Ishikawa (cell line): ENCODE results near the gene ZNF493.

Experiments used
- CEBPB ChIP-seq: IDR thresholded peaks from 2 replicates; pipeline ENCODE4 v1.6.1; 2012
- CREB1 ChIP-seq: IDR thresholded peaks from 2 replicates; pipeline ENCODE4 v1.6.1; 2012; ENCODE audit warnings: low read depth
- EGR1 ChIP-seq: IDR thresholded peaks from 2 replicates; pipeline ENCODE4 v1.6.1; 2012
- EP300 ChIP-seq: IDR thresholded peaks from 2 replicates; pipeline ENCODE4 v1.6.1; 2012; ENCODE audit warnings: borderline replicate concordance
- FOXM1 ChIP-seq: IDR thresholded peaks from 2 replicates; pipeline ENCODE4 v1.6.1; 2012; ENCODE audit warnings: low read depth, borderline replicate concordance
- MAX ChIP-seq: IDR thresholded peaks from 2 replicates; pipeline ENCODE4 v1.6.1; 2012
- NFIC ChIP-seq: IDR thresholded peaks from 2 replicates; pipeline ENCODE4 v1.6.1; 2012
- RAD21 ChIP-seq: IDR thresholded peaks from 2 replicates; pipeline ENCODE4 v1.6.1; 2012; ENCODE audit warnings: low read depth
- REST ChIP-seq: IDR thresholded peaks from 2 replicates; pipeline ENCODE4 v1.6.1; 2012; ENCODE audit warnings: low read depth, mild to moderate bottlenecking
- TAF1 ChIP-seq: IDR thresholded peaks from 2 replicates; pipeline ENCODE4 v1.6.1; 2012; ENCODE audit warnings: low read depth, mild to moderate bottlenecking
- TCF12 ChIP-seq: IDR thresholded peaks from 2 replicates; pipeline ENCODE4 v1.6.1; 2012; ENCODE audit warnings: low read depth
- TEAD4 ChIP-seq: IDR thresholded peaks from 2 replicates; pipeline ENCODE4 v1.6.1; 2012
- USF1 ChIP-seq: IDR thresholded peaks from 2 replicates; pipeline ENCODE4 v1.6.1; 2012
- YY1 ChIP-seq: IDR thresholded peaks from 2 replicates; pipeline ENCODE4 v1.6.1; 2012; ENCODE audit warnings: low read depth
- ZBTB7A ChIP-seq: IDR thresholded peaks from 2 replicates; pipeline ENCODE4 v1.6.1; 2012; ENCODE audit warnings: low read depth

The ZNF493 gene

GRCh38 chr19:21463449-21464105 lies 66.6 kb downstream of the ZNF493 start:
- TF ChIP-seq TCF12: no peak
- no peak for TF ChIP-seq NFIC
- TF ChIP-seq CREB1: no peak
- TF ChIP-seq YY1: no peak
- no peak for TF ChIP-seq RAD21
- TF ChIP-seq FOXM1: no peak
- no peak for TF ChIP-seq EGR1
- TF ChIP-seq TAF1: no peak
- no peak for TF ChIP-seq EP300
- no peak for TF ChIP-seq ZBTB7A

- no peak for TF ChIP-seq TAF1
- TF ChIP-seq CEBPB: no peak
- TF ChIP-seq FOXM1: no peak
- no peak for TF ChIP-seq CREB1
- no peak for TF ChIP-seq MAX
- TF ChIP-seq RAD21: no peak
- no peak for TF ChIP-seq YY1
- no peak for TF ChIP-seq TCF12
- no peak for TF ChIP-seq ZBTB7A
- no peak for TF ChIP-seq EGR1
- TF ChIP-seq TEAD4: no peak
- no peak for TF ChIP-seq REST
Measured at GRCh38 chr19:21466627-21467026, 69.7 kb downstream of the ZNF493 start.

GRCh38 chr19:21468791-21469190 lies 71.9 kb downstream of the ZNF493 start:
- TF ChIP-seq TCF12 (no peak), TEAD4 (no peak)

GRCh38 chr19:21472507-21472906 lies 75.6 kb downstream of the ZNF493 start:
- TF ChIP-seq CEBPB (no peak), TCF12 (no peak), TAF1 (no peak), EGR1 (no peak), RAD21 (no peak), USF1 (no peak), TEAD4 (no peak), EP300 (no peak), FOXM1 (no peak), ZBTB7A (no peak), MAX (no peak), YY1 (no peak), CREB1 (no peak), NFIC (no peak)

- TF ChIP-seq TEAD4 (no peak), USF1 (no peak), TCF12 (no peak), CEBPB (no peak), FOXM1 (no peak), MAX (no peak), EGR1 (no peak), ZBTB7A (no peak), RAD21 (no peak), NFIC (no peak), CREB1 (no peak)
Measured at GRCh38 chr19:21474671-21475181, 77.8 kb downstream of the ZNF493 start.
